Activated T-helper 17 cell treated with anti-CD3 and anti-CD28 coated beads, Interleukin-2, amount 50 U/mL, for 72 hours (primary cell): Measurements from ENCODE around the gene ASPA. TPM values are rescaled to one million over a fixed set of nuclear protein-coding genes. Genes with fewer than 3 reads are reported as not detected.
"Not testable (repeated sequence)": the region's sequence is repeated elsewhere in the genome, so short reads cannot be mapped to it uniquely, and the experiment has no call there.

Experiments
- ATAC-seq: fragments of 150-1000 bp; cut with Tn5 transposase; replicated peaks from 2 replicates; pipeline ENCODE4 v1.10.0; 2021; ENCODE audit warnings: mild to moderate bottlenecking, moderate library complexity
- H3K27ac Mint-ChIP-seq: one replicate; pipeline ENCODE4 v1.8.0; 2022; ENCODE audit warnings: mixed read lengths
- H3K27me3 Mint-ChIP-seq: one replicate; pipeline ENCODE4 v1.8.0; 2022; ENCODE audit warnings: mixed read lengths
- H3K36me3 Mint-ChIP-seq: one replicate; pipeline ENCODE4 v1.8.0; 2022; ENCODE audit warnings: low read depth, mild to moderate bottlenecking, mixed read lengths
- H3K4me1 Mint-ChIP-seq: one replicate; pipeline ENCODE4 v1.8.0; 2022; ENCODE audit warnings: mixed read lengths
- H3K4me3 Mint-ChIP-seq: one replicate; pipeline ENCODE4 v1.8.0; 2022; ENCODE audit warnings: mild to moderate bottlenecking, mixed read lengths
- H3K9me3 Mint-ChIP-seq: one replicate; pipeline ENCODE4 v1.8.0; 2022; ENCODE audit warnings: mixed read lengths
- total RNA-seq, 2 donors: library from RNA; stranded (reverse); gene quantifications; one replicate each; pipeline ENCODE4 v1.2.3, GENCODE V29; 2022

ASPA gene
- total RNA-seq, 2 donors from 2014 or later: 0.05 TPM; not detected in 1

GRCh38 chr17:3485481-3486068 lies 9.8 kb downstream of the ASPA start:
- no peaks in the 10 kb centered on the region for H3K36me3 Mint-ChIP-seq
- H3K27ac Mint-ChIP-seq: no peak overlapping the region
- no peak for ATAC-seq
- H3K4me1 Mint-ChIP-seq: no peaks in the 10 kb centered on the region
- peaks cover 37% of the 10 kb centered on the region for H3K27me3 Mint-ChIP-seq
- H3K9me3 Mint-ChIP-seq: no peaks in the 10 kb centered on the region
- no peak overlapping the region for H3K4me3 Mint-ChIP-seq

GRCh38 chr17:3497101-3497500 lies 21.3 kb downstream of the ASPA start:
- H3K4me3 Mint-ChIP-seq: no peak overlapping the region
- peaks cover 19% of the 10 kb centered on the region for H3K27me3 Mint-ChIP-seq
- no peaks in the 10 kb centered on the region for H3K36me3 Mint-ChIP-seq
- no peaks in the 10 kb centered on the region for H3K4me1 Mint-ChIP-seq
- no peak for ATAC-seq
- H3K27ac Mint-ChIP-seq: no peak overlapping the region
- H3K9me3 Mint-ChIP-seq: peaks cover 4% of the 10 kb centered on the region

DNA sequence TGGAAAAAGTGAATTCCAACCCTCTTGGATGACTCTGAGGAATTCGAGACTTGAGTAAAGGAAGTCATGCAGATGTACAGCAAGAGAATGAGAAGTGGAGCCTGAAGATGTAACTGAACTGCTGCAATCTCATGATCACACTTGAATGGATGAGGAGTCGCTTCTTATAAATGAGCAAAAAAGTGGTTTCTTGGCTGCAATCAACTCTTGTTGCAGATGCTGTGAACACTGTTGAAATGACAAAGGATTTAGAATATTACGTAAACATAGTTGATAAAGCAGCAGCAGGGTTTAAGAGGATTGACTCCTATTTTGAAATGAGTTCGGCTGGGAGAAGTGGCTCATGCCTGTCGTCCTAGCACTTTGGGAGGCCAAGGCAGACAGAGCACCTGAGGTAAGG lies 25.5 kb downstream of the ASPA start:
- Mint-ChIP-seq H3K36me3 (no peaks in the 10 kb centered on the region), H3K27me3 (peaks cover 6% of the 10 kb centered on the region), H3K9me3 (no peaks in the 10 kb centered on the region), H3K4me3 (no peak overlapping the region), H3K27ac (no peak overlapping the region), H3K4me1 (no peaks in the 10 kb centered on the region)
- no peak for ATAC-seq

GRCh38 chr17:3502466-3502865 lies 26.7 kb downstream of the ASPA start:
- ATAC-seq: no peak
- Mint-ChIP-seq H3K36me3 (no peaks in the 10 kb centered on the region), H3K9me3 (no peaks in the 10 kb centered on the region), H3K27ac (no peak overlapping the region), H3K4me3 (no peak overlapping the region), H3K4me1 (no peaks in the 10 kb centered on the region), H3K27me3 (peaks cover 5% of the 10 kb centered on the region)

DNA sequence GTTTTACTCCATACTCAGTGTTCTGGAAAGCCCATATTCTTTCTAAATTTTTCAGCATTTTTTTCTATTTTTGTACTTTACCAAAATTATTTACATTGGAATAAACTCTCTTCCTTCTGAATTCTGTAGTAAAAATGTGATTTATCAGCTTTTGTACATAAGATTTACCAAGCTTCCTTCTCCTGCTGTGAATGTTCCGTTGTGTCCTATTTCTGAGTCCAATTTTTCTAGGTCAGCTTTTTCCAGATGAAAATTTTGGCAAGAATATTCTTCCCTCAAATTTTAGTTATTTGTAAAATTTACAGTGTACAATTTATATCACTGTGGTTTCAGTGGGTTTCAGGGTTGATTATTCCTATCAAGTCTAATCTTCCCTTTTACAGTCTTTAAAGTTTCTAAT lies 27.5 kb downstream of the ASPA start:
- no peaks in the 10 kb centered on the region for H3K36me3 Mint-ChIP-seq
- H3K9me3 Mint-ChIP-seq: no peaks in the 10 kb centered on the region
- no peak overlapping the region for H3K27ac Mint-ChIP-seq
- no peaks in the 10 kb centered on the region for H3K4me1 Mint-ChIP-seq
- peaks cover 5% of the 10 kb centered on the region for H3K27me3 Mint-ChIP-seq
- H3K4me3 Mint-ChIP-seq: no peak overlapping the region
- ATAC-seq: no peak

GRCh38 chr17:3505008-3505407 lies 29.2 kb downstream of the ASPA start:
- H3K4me3 Mint-ChIP-seq: no peak overlapping the region
- H3K4me1 Mint-ChIP-seq: no peaks in the 10 kb centered on the region
- ATAC-seq: no peak
- peaks cover 5% of the 10 kb centered on the region for H3K27me3 Mint-ChIP-seq
- H3K36me3 Mint-ChIP-seq: no peaks in the 10 kb centered on the region
- H3K27ac Mint-ChIP-seq: no peak overlapping the region
- no peaks in the 10 kb centered on the region for H3K9me3 Mint-ChIP-seq

DNA sequence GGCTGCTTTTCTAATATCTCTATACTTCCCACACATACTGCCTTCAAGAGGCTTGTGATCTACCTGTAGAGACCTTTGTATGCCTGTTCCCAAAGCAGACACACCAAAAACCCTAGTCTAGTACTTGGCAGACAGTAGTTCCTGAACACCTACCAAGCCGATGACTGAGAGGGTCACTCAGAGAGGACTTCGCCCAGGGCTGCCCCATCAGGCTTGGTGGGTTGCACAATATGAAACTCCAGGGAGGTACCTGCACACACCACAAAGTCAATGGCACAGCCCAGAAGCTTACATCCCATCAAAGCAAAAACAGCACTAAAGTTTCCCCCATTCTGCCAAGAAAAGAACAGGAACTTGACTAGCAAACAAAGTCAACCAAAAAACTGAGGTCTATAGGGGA lies 30.3 kb downstream of the ASPA start:
- Mint-ChIP-seq H3K27me3 (peaks cover 5% of the 10 kb centered on the region), H3K27ac (no peak overlapping the region), H3K36me3 (no peaks in the 10 kb centered on the region), H3K4me3 (no peak overlapping the region), H3K4me1 (no peaks in the 10 kb centered on the region), H3K9me3 (no peaks in the 10 kb centered on the region)
- ATAC-seq: no peak

DNA sequence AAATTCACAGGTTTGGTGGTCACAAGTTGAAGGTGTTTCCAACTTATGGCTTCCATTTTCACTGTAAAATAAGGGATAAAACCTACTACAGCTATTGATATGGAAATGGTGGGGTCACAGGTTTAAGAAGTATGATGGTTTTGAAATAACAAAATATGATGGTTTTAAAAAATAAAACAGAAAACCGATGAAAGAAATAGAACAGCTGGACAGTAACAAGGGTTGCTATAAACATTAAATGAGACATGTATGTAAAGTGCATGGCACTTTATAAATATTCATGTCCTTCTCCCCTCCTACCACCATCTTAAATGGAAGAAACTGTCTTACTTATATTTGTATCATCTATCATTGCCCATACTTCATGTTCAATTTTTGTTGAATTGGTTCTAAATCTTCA lies 31.3 kb downstream of the ASPA start:
- no peak overlapping the region for H3K4me3 Mint-ChIP-seq
- no peak for ATAC-seq
- H3K4me1 Mint-ChIP-seq: no peaks in the 10 kb centered on the region
- no peak overlapping the region for H3K27ac Mint-ChIP-seq
- H3K36me3 Mint-ChIP-seq: no peaks in the 10 kb centered on the region
- H3K27me3 Mint-ChIP-seq: peaks cover 5% of the 10 kb centered on the region
- no peaks in the 10 kb centered on the region for H3K9me3 Mint-ChIP-seq

GRCh38 chr17:3507869-3508268 lies 32.1 kb downstream of the ASPA start:
- Mint-ChIP-seq H3K4me3 (no peak overlapping the region), H3K9me3 (no peaks in the 10 kb centered on the region), H3K27ac (no peak overlapping the region), H3K4me1 (no peaks in the 10 kb centered on the region), H3K27me3 (peaks cover 5% of the 10 kb centered on the region), H3K36me3 (no peaks in the 10 kb centered on the region)
- no peak for ATAC-seq

GRCh38 chr17:3510090-3510489 lies 34.3 kb downstream of the ASPA start:
- H3K27me3 Mint-ChIP-seq: no peaks in the 10 kb centered on the region

DNA sequence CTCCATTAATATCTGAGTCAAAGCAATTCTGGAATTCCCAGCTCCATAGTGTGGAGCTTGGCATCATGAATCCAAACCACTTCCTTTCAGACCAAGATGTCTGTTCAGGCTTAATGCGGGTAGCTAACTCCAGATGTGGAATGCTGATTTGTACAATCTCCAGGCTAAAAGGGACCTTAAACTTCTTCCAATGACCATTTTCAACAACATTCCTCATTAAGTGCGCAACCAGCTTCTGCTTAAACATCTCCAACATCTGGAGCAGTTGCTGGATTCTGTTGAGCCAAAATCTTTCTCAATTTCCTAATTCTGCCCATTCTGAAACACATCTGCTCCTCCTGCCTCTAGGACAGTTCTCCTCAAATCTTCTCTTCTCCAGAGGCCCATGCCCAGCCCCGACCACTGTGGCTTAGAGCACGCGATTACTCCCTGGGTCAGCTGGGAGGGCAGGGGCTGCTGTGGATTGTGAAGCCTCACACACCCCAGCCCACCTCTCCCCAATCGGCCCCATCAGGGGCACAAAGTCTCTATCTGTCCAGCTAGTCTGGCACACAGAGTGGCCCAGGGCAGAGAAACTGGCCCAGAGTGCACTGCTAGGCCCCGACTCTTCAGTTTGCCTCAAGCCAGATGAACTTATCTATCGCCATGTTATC lies 36.2 kb downstream of the ASPA start:
- Mint-ChIP-seq H3K27ac (no peak overlapping the region), H3K4me3 (no peak overlapping the region), H3K36me3 (no peaks in the 10 kb centered on the region), H3K27me3 (no peaks in the 10 kb centered on the region), H3K4me1 (no peaks in the 10 kb centered on the region), H3K9me3 (no peaks in the 10 kb centered on the region)
- ATAC-seq: no peak

More at GRCh38 chr17:3510090-3510489, 34.3 kb downstream of the ASPA start:
- Mint-ChIP-seq H3K36me3 (no peaks in the 10 kb centered on the region), H3K27ac (no peak overlapping the region), H3K4me1 (no peaks in the 10 kb centered on the region), H3K4me3 (no peak overlapping the region), H3K9me3 (no peaks in the 10 kb centered on the region)
- no peak for ATAC-seq

GRCh38 chr17:3512505-3513171 lies 36.8 kb downstream of the ASPA start:
- Mint-ChIP-seq H3K9me3 (no peaks in the 10 kb centered on the region), H3K27ac (no peak overlapping the region), H3K4me3 (no peak overlapping the region), H3K36me3 (no peaks in the 10 kb centered on the region), H3K4me1 (no peaks in the 10 kb centered on the region), H3K27me3 (no peaks in the 10 kb centered on the region)
- no peak for ATAC-seq

DNA sequence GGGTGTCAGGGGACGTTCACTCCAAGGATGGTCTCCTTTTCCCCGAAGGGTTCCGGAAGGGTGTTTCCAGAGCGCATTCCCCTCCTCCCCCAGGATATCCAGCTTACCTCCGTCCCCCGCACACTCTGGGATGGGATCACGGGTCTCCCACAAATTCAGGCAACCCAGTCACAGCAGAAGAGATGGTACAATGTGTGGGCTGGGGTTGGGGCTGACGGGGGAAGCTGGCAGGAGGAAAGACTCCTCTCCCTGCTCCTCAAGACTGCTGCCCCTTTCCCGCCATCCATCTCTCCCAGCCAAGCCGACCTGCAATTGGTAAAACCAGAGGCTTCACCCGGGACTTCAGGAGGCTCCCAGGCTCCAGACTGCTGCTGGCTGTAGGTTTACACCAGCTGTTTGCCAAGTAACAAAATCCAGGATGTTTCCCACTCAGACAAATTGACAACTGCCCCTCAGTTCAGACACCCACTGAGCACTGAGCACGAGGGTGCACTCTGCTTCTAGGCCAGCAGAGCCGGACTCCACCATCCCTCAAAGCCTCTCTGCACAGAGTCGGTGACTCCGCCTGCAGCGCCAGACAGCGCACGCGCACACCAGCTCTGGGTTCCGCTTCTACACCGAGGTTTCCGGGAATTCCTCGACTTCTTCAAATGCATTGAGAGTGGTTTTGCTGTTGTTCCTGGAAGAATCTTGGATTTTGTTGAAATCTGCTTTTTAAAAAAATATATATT lies 37.7 kb downstream of the ASPA start:
- H3K9me3 Mint-ChIP-seq: no peaks in the 10 kb centered on the region
- ATAC-seq: no peak
- H3K27me3 Mint-ChIP-seq: no peaks in the 10 kb centered on the region
- H3K4me3 Mint-ChIP-seq: no peak overlapping the region
- no peaks in the 10 kb centered on the region for H3K36me3 Mint-ChIP-seq
- H3K27ac Mint-ChIP-seq: no peak overlapping the region
- H3K4me1 Mint-ChIP-seq: no peaks in the 10 kb centered on the region

DNA sequence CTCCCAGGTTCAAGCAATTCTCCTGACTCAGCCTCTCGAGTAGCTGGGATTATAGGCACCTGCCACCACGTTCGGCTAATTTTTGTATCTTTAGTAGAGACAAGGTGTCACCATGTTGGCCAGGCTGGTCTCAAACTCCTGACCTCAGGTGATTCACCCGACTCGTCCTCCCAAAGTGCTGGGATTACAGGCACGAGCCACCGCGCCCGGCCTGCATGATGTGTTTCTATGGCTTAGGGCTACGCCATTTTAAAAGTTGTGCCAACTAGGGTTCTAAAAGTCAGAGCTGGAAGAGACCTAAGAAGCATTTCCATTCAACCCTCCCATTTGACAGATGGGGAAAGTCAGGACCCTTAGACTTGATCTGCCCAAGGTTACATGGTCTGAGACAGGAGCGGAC lies 38.4 kb downstream of the ASPA start:
- not testable (repeated sequence) for H3K4me3 Mint-ChIP-seq, H3K4me1 Mint-ChIP-seq, H3K27ac Mint-ChIP-seq, H3K27me3 Mint-ChIP-seq, H3K9me3 Mint-ChIP-seq, H3K36me3 Mint-ChIP-seq, ATAC-seq

DNA sequence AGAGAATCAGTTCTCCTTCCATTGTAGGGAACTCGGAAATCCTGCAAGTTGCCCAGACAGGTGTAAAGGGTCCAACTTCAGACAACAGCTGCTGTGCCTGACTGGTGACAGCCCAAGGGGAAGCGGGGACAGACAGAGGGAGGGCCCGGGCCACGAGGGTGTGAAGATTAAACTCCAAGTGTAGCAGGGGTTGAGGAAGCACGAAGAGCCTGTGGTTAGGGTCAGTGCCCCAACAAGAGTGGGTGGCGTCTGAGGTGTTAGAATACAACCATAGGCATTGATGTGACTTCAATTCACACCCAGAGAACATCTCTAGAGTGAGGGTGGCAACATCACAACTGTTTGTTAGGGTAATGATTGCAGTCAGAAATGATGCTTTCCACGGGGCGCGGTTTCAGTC lies 39.1 kb downstream of the ASPA start:
- no peak overlapping the region for H3K4me3 Mint-ChIP-seq
- no peaks in the 10 kb centered on the region for H3K4me1 Mint-ChIP-seq
- no peak for ATAC-seq
- no peak overlapping the region for H3K27ac Mint-ChIP-seq
- no peaks in the 10 kb centered on the region for H3K27me3 Mint-ChIP-seq
- no peaks in the 10 kb centered on the region for H3K9me3 Mint-ChIP-seq
- H3K36me3 Mint-ChIP-seq: no peaks in the 10 kb centered on the region
